Stimulated activated CD4-positive, alpha-beta T cell treated with anti-CD3 and anti-CD28 coated beads, Interleukin-12 subunit alpha, Interleukin-12 subunit beta, amount 100 ng/mL, for 24 hours (primary cell): Measurements from ENCODE around the gene ATP1A2.

Source experiments
- DNase-seq, 2 experiments: peaks; one replicate each; pipeline ENCODE4 v3.0.0-alpha.2; 2020; ENCODE audit warnings: low read depth in 2 of 2

ATP1A2 gene

GRCh38 chr1:160085686-160086455 is 29.7 kb upstream of the ATP1A2 start:
- peak; percentile 43 to 78 for DNase-seq

GRCh38 chr1:160086456-160086892 is 29.1 kb upstream of the ATP1A2 start:
- DNase-seq = no peak

GRCh38 chr1:160087118-160087662 is 28.4 kb upstream of the ATP1A2 start:
- no peak for DNase-seq

GRCh38 chr1:160089883-160090282 is 25.7 kb upstream of the ATP1A2 start:
- DNase-seq = no peak

GRCh38 chr1:160090760-160091159 is 24.8 kb upstream of the ATP1A2 start:
- no peak for DNase-seq

GRCh38 chr1:160091666-160092223 is 23.8 kb upstream of the ATP1A2 start:
- DNase-seq = no peak

- no peak for DNase-seq
Measured at GRCh38 chr1:160092366-160093068, 23.0 kb upstream of the ATP1A2 start.

- DNase-seq = no peak
Measured at GRCh38 chr1:160093069-160093395, 22.5 kb upstream of the ATP1A2 start.

- no peak for DNase-seq
Measured at GRCh38 chr1:160093624-160094290, 21.8 kb upstream of the ATP1A2 start.

GRCh38 chr1:160094291-160094625 is 21.3 kb upstream of the ATP1A2 start:
- DNase-seq = no peak

- DNase-seq = no peak
Measured at GRCh38 chr1:160094806-160095205, 20.8 kb upstream of the ATP1A2 start.

- no peak for DNase-seq
Measured at GRCh38 chr1:160095382-160096105, 20.0 kb upstream of the ATP1A2 start.

GRCh38 chr1:160096274-160097116 is 19.1 kb upstream of the ATP1A2 start:
- no peak for DNase-seq

GRCh38 chr1:160097151-160097910 is 18.2 kb upstream of the ATP1A2 start:
- peak in 1 of 2 experiments; percentile 26 for DNase-seq

GRCh38 chr1:160097911-160098851 is 17.4 kb upstream of the ATP1A2 start, which contains the start of gene IGSF8:
TSS of gene IGSF8 (minus strand) at chr1:160098619. CDS start at chr1:160098472, 147 bp downstream.
- DNase-seq = peak; percentile 86 to 93

- DNase-seq = peak; percentile 95 to 99
Measured at GRCh38 chr1:160098852-160099561, 16.6 kb upstream of the ATP1A2 start.

GRCh38 chr1:160099716-160100375 is 15.7 kb upstream of the ATP1A2 start:
- DNase-seq = no peak
